WTC11 (cell line): ENCODE results near the gene KRT79.

Experiments
- ELF4 ChIP-seq: sonication (generic); formaldehyde crosslinking; IDR thresholded peaks from 2 replicates; pipeline ENCODE4 v1.8.1; 2022; ENCODE audit warnings: low read depth, mild to moderate bottlenecking, moderate library complexity, missing genetic modification reagents
- IRF2 ChIP-seq: sonication (generic); formaldehyde crosslinking; IDR thresholded peaks from 2 replicates; pipeline ENCODE4 v1.8.0; 2022; ENCODE audit warnings: low read depth, missing genetic modification reagents, borderline replicate concordance
- NFE2L1 ChIP-seq: sonication (generic); formaldehyde crosslinking; IDR thresholded peaks from 2 replicates; pipeline ENCODE4 v1.8.1; 2023; ENCODE audit warnings: missing genetic modification reagents
- NR3C1 ChIP-seq: sonication (generic); formaldehyde crosslinking; conservative IDR thresholded peaks from 2 replicates; pipeline ENCODE4 v1.8.1; 2023; ENCODE audit warnings: low read depth, mild to moderate bottlenecking, missing genetic modification reagents
- ZNF263 ChIP-seq: sonication (generic); formaldehyde crosslinking; IDR thresholded peaks from 2 replicates; pipeline ENCODE4 v1.8.1; 2022; ENCODE audit warnings: low read depth, mild to moderate bottlenecking, moderate library complexity, missing genetic modification reagents
- ZNF416 ChIP-seq: fragments of 250-450 bp; sonication (Bioruptor Pico); IDR thresholded peaks from 2 replicates; pipeline ENCODE4 v1.9.0; 2021; ENCODE audit warnings: mild to moderate bottlenecking, inconsistent platforms
- TF ChIP-seq, protein P1 (sequence below): sonication (generic); formaldehyde crosslinking; IDR thresholded peaks from 2 replicates; pipeline ENCODE4 v1.8.1; 2023; ENCODE audit warnings: mild to moderate bottlenecking, missing genetic modification reagents, borderline replicate concordance
- TF ChIP-seq, protein P2 (sequence below): fragments of 200-600 bp; IDR thresholded peaks from 2 replicates; pipeline ENCODE4 v1.8.0; 2022; ENCODE audit warnings: antibody characterized with exemption
- TF ChIP-seq, protein P3 (sequence below): sonication (generic); formaldehyde crosslinking; IDR thresholded peaks from 2 replicates; pipeline ENCODE4 v1.8.0; 2022; ENCODE audit warnings: mild to moderate bottlenecking, missing genetic modification reagents
- TF ChIP-seq, protein P4 (sequence below): sonication (generic); formaldehyde crosslinking; IDR thresholded peaks from 2 replicates; pipeline ENCODE4 v1.8.1; 2022; ENCODE audit warnings: mild to moderate bottlenecking, moderate library complexity, missing genetic modification reagents
- TF ChIP-seq, protein P5 (sequence below): sonication (generic); formaldehyde crosslinking; IDR thresholded peaks from 2 replicates; pipeline ENCODE4 v1.8.1; 2022; ENCODE audit warnings: mild to moderate bottlenecking, missing genetic modification reagents, moderate library complexity, borderline replicate concordance
- TF ChIP-seq, protein P6 (sequence below): sonication (generic); formaldehyde crosslinking; IDR thresholded peaks from 2 replicates; pipeline ENCODE4 v1.8.0; 2022; ENCODE audit warnings: mild to moderate bottlenecking, missing genetic modification reagents
- TF ChIP-seq, protein P7 (sequence below): sonication (generic); formaldehyde crosslinking; IDR thresholded peaks from 2 replicates; pipeline ENCODE4 v1.8.0; 2023; ENCODE audit warnings: missing genetic modification reagents, mild to moderate bottlenecking, borderline replicate concordance
- TF ChIP-seq, protein P8 (sequence below): sonication (generic); formaldehyde crosslinking; IDR thresholded peaks from 2 replicates; pipeline ENCODE4 v1.8.1; 2022; ENCODE audit warnings: low read depth, mild to moderate bottlenecking, moderate library complexity, missing genetic modification reagents, borderline replicate concordance

DNA sequence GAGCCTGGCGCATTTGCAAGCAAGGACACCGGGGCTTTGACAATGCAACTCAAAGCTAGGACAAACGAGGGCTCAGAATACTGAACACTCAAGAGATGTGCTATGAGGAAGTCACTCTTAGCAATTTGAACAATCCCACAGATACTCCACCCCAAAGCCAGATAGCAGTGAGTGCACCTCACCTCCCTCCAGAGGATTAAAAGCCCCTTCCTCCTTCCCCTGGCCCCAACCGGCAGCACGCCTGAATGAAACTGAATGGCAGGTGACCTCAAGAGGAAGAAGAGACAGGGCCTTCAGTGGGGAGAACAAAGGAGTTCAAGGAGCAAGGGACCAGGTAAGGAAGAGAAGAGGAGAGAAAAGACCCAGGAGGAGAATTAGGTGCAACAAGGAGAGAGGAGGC lies 16.6 kb upstream of the KRT79 start:
- TF ChIP-seq, protein P1, sequence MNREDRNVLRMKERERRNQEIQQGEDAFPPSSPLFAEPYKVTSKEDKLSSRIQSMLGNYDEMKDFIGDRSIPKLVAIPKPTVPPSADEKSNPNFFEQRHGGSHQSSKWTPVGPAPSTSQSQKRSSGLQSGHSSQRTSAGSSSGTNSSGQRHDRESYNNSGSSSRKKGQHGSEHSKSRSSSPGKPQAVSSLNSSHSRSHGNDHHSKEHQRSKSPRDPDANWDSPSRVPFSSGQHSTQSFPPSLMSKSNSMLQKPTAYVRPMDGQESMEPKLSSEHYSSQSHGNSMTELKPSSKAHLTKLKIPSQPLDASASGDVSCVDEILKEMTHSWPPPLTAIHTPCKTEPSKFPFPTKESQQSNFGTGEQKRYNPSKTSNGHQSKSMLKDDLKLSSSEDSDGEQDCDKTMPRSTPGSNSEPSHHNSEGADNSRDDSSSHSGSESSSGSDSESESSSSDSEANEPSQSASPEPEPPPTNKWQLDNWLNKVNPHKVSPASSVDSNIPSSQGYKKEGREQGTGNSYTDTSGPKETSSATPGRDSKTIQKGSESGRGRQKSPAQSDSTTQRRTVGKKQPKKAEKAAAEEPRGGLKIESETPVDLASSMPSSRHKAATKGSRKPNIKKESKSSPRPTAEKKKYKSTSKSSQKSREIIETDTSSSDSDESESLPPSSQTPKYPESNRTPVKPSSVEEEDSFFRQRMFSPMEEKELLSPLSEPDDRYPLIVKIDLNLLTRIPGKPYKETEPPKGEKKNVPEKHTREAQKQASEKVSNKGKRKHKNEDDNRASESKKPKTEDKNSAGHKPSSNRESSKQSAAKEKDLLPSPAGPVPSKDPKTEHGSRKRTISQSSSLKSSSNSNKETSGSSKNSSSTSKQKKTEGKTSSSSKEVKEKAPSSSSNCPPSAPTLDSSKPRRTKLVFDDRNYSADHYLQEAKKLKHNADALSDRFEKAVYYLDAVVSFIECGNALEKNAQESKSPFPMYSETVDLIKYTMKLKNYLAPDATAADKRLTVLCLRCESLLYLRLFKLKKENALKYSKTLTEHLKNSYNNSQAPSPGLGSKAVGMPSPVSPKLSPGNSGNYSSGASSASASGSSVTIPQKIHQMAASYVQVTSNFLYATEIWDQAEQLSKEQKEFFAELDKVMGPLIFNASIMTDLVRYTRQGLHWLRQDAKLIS (CRISPR knock-in tag), result no peak
- TF ChIP-seq, protein P2, sequence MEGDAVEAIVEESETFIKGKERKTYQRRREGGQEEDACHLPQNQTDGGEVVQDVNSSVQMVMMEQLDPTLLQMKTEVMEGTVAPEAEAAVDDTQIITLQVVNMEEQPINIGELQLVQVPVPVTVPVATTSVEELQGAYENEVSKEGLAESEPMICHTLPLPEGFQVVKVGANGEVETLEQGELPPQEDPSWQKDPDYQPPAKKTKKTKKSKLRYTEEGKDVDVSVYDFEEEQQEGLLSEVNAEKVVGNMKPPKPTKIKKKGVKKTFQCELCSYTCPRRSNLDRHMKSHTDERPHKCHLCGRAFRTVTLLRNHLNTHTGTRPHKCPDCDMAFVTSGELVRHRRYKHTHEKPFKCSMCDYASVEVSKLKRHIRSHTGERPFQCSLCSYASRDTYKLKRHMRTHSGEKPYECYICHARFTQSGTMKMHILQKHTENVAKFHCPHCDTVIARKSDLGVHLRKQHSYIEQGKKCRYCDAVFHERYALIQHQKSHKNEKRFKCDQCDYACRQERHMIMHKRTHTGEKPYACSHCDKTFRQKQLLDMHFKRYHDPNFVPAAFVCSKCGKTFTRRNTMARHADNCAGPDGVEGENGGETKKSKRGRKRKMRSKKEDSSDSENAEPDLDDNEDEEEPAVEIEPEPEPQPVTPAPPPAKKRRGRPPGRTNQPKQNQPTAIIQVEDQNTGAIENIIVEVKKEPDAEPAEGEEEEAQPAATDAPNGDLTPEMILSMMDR, result no peak
- TF ChIP-seq NFE2L1 (no peak), ELF4 (CRISPR knock-in tag) (no peak), ZNF416 (CRISPR knock-in tag) (no peak), NR3C1 (CRISPR knock-in tag) (no peak), ZNF263 (CRISPR knock-in tag) (no peak), IRF2 (no peak)
- TF ChIP-seq, protein P3, sequence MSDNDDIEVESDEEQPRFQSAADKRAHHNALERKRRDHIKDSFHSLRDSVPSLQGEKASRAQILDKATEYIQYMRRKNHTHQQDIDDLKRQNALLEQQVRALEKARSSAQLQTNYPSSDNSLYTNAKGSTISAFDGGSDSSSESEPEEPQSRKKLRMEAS (CRISPR knock-in tag), result no peak
- TF ChIP-seq, protein P4, sequence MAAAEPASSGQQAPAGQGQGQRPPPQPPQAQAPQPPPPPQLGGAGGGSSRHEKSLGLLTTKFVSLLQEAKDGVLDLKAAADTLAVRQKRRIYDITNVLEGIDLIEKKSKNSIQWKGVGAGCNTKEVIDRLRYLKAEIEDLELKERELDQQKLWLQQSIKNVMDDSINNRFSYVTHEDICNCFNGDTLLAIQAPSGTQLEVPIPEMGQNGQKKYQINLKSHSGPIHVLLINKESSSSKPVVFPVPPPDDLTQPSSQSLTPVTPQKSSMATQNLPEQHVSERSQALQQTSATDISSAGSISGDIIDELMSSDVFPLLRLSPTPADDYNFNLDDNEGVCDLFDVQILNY (CRISPR knock-in tag), result no peak
- TF ChIP-seq, protein P5, sequence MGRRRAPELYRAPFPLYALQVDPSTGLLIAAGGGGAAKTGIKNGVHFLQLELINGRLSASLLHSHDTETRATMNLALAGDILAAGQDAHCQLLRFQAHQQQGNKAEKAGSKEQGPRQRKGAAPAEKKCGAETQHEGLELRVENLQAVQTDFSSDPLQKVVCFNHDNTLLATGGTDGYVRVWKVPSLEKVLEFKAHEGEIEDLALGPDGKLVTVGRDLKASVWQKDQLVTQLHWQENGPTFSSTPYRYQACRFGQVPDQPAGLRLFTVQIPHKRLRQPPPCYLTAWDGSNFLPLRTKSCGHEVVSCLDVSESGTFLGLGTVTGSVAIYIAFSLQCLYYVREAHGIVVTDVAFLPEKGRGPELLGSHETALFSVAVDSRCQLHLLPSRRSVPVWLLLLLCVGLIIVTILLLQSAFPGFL (CRISPR knock-in tag), result no peak
- TF ChIP-seq, protein P6, sequence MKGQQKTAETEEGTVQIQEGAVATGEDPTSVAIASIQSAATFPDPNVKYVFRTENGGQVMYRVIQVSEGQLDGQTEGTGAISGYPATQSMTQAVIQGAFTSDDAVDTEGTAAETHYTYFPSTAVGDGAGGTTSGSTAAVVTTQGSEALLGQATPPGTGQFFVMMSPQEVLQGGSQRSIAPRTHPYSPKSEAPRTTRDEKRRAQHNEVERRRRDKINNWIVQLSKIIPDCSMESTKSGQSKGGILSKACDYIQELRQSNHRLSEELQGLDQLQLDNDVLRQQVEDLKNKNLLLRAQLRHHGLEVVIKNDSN (CRISPR knock-in tag), result no peak
- TF ChIP-seq, protein P7, sequence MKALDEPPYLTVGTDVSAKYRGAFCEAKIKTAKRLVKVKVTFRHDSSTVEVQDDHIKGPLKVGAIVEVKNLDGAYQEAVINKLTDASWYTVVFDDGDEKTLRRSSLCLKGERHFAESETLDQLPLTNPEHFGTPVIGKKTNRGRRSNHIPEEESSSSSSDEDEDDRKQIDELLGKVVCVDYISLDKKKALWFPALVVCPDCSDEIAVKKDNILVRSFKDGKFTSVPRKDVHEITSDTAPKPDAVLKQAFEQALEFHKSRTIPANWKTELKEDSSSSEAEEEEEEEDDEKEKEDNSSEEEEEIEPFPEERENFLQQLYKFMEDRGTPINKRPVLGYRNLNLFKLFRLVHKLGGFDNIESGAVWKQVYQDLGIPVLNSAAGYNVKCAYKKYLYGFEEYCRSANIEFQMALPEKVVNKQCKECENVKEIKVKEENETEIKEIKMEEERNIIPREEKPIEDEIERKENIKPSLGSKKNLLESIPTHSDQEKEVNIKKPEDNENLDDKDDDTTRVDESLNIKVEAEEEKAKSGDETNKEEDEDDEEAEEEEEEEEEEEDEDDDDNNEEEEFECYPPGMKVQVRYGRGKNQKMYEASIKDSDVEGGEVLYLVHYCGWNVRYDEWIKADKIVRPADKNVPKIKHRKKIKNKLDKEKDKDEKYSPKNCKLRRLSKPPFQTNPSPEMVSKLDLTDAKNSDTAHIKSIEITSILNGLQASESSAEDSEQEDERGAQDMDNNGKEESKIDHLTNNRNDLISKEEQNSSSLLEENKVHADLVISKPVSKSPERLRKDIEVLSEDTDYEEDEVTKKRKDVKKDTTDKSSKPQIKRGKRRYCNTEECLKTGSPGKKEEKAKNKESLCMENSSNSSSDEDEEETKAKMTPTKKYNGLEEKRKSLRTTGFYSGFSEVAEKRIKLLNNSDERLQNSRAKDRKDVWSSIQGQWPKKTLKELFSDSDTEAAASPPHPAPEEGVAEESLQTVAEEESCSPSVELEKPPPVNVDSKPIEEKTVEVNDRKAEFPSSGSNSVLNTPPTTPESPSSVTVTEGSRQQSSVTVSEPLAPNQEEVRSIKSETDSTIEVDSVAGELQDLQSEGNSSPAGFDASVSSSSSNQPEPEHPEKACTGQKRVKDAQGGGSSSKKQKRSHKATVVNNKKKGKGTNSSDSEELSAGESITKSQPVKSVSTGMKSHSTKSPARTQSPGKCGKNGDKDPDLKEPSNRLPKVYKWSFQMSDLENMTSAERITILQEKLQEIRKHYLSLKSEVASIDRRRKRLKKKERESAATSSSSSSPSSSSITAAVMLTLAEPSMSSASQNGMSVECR (CRISPR knock-in tag), result no peak
- TF ChIP-seq, protein P8, sequence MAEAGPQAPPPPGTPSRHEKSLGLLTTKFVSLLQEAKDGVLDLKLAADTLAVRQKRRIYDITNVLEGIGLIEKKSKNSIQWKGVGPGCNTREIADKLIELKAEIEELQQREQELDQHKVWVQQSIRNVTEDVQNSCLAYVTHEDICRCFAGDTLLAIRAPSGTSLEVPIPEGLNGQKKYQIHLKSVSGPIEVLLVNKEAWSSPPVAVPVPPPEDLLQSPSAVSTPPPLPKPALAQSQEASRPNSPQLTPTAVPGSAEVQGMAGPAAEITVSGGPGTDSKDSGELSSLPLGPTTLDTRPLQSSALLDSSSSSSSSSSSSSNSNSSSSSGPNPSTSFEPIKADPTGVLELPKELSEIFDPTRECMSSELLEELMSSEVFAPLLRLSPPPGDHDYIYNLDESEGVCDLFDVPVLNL (CRISPR knock-in tag), result no peak
